ENCODE measurements around the gene CD22.

CD22 gene

GRCh38 chr19:35292421-35293362, 36.3 kb upstream of the CD22 start:
- no peak overlapping the region for H3K4me3 ChIP-seq (ENCODE audit: low read depth, low read length)
- TF ChIP-seq CTCF (IDR thresholded peaks at IDR 0.05; ENCODE audit: borderline replicate concordance, insufficient read depth, low read depth, low read length): no peak

GRCh38 chr19:35293363-35293739, 35.6 kb upstream of the CD22 start:
- TF ChIP-seq CTCF (IDR thresholded peaks at IDR 0.05; ENCODE audit: borderline replicate concordance, insufficient read depth, low read depth, low read length): no peak

GRCh38 chr19:35293808-35294207, 35.2 kb upstream of the CD22 start:
- TF ChIP-seq CTCF (IDR thresholded peaks at IDR 0.05; ENCODE audit: borderline replicate concordance, insufficient read depth, low read depth, low read length): no peak

More at GRCh38 chr19:35293363-35293739, 35.6 kb upstream of the CD22 start:
- H3K4me3 ChIP-seq (ENCODE audit: low read depth, low read length): no peak overlapping the region

GRCh38 chr19:35294328-35294727, 34.7 kb upstream of the CD22 start:
- H3K4me3 ChIP-seq (ENCODE audit: low read depth, low read length): no peak overlapping the region
- no peak for TF ChIP-seq CTCF (IDR thresholded peaks at IDR 0.05; ENCODE audit: borderline replicate concordance, insufficient read depth, low read depth, low read length)

More at GRCh38 chr19:35293808-35294207, 35.2 kb upstream of the CD22 start:
- H3K4me3 ChIP-seq (ENCODE audit: low read depth, low read length): no peak overlapping the region

- H3K4me3 ChIP-seq (ENCODE audit: low read depth, low read length): no peak overlapping the region
- TF ChIP-seq CTCF (IDR thresholded peaks at IDR 0.05; ENCODE audit: borderline replicate concordance, insufficient read depth, low read depth, low read length): no peak
Observed at GRCh38 chr19:35294859-35295791, 33.9 kb upstream of the CD22 start.

GRCh38 chr19:35295792-35296462, 33.1 kb upstream of the CD22 start:
- no peak overlapping the region for H3K4me3 ChIP-seq (ENCODE audit: low read depth, low read length)
- TF ChIP-seq CTCF (IDR thresholded peaks at IDR 0.05; ENCODE audit: borderline replicate concordance, insufficient read depth, low read depth, low read length): no peak

All from GM12875 (cell line).